Adipose tissue (tissue), 3 donors: ENCODE results near the gene RENBP. TPM values are rescaled to one million over a fixed set of nuclear protein-coding genes. Genes with fewer than 3 reads are reported as not detected.

Source experiments
- H3K27ac ChIP-seq: one replicate; pipeline ENCODE4 v1.5.1; 2013; ENCODE audit warnings: low read depth, low read length
- WGBS, 3 donors: extraction: QIAGEN DNeasy Blood & Tissue Kit; methylation state at CpG; one replicate each; pipeline ENCODE4 v1.1.7; 2013; 5-methylcytosine and 5-hydroxymethylcytosine counted together
- polyA plus RNA-seq, 3 donors: library from polyadenylated mRNA; stranded (reverse); fragments of 200-250 nt; gene quantifications; one replicate each; pipeline ENCODE4 v1.2.3, GENCODE V29; 2013
- donor health status: healthy with polysubstance abuse.
- donor health status: Bipolar disorder and iron deficiency.
- donor health status: healthy.

Gene RENBP
- polyA plus RNA-seq, 3 donors: 2.9 to 19.3 (median 18.4) TPM

DNA sequence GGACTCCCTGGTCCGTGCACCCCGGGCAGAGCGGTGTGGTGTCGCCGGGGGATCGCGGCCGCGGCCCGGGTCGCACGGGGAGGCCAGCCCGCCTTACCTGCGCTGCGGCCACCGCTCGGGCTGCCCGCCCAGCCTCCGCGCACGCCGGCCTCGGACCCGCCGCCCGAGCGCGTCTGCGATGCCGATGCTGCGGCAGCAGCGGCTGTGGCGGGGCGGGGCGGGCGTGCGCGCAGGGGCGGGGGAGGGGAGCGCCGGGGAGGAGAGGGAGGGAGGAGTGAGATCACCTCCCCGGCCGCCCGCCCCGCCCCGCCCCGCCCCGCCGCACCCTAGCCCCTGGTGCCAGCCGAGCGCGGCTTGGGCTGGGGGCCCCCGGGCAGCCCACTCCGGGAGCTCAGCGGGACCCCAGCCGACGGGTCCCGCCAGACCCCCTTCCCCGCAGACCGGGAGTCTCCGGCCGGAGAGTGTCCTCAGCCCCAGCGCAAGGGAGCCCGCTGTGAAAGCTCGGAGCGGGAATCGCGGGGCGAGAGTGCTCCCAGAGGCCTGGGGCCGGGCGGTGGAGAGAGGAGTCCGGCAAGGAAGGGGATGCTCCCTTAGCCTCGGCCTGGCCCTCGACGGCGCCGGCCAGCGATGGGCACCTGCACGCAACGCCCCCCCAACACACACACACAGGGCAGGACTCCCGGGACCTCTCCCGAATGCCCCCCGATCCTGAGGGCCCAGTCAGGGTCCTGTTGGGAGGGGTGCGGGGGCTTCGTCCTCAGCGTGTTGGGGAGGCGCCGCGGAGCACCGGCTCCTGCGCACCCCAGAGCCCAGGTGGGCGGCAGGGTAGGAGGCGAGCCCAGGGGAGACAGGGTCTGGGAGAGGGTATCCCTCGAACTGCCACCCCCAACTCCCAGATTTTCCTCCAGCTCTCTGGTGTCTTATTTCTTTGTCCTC, 58.2 kb downstream of the RENBP start, which contains the start of gene L1CAM:
L1CAM (minus strand) TSS at position 206 of the 936 bp plus-strand sequence. CDS start 10,337 bp downstream, outside the sequence.
- no peak within 1 kb of the TSS for H3K27ac ChIP-seq
- 6 to 23% (median 6%) methylated on average over 16 to 57 of the region's 94 CpGs for WGBS, 3 donors

Other genes starting within 250 kb of the RENBP start
- gene BCAP31, start 220.3 kb downstream of the RENBP start, polyA plus RNA-seq: 100 to 1,000 TPM; 151 to 640 (median 216) TPM
- 10 to 100 TPM in 1 of 3 donors, 1 to 10 TPM in 2; 7.5 to 29.9 (median 9.6) TPM for gene ABCD1, start 219.8 kb downstream of the RENBP start, polyA plus RNA-seq
- 1 to 10 TPM; 3.4 to 9.1 (median 8.3) TPM for gene PLXNB3, start 180.4 kb downstream of the RENBP start, polyA plus RNA-seq
- gene SRPK3, start 163.6 kb downstream of the RENBP start, polyA plus RNA-seq: under 1 TPM; 0.23 to 0.67 (median 0.30) TPM
- gene IDH3G, start 150.3 kb downstream of the RENBP start, polyA plus RNA-seq: 10 to 100 TPM; 34.9 to 81.0 (median 51.6) TPM
- 100 to 1,000 TPM; 283 to 679 (median 378) TPM for gene SSR4, start 150.0 kb downstream of the RENBP start, polyA plus RNA-seq
- gene PDZD4, start 114.1 kb downstream of the RENBP start, polyA plus RNA-seq: 1 to 10 TPM; 1.5 to 2.7 (median 2.1) TPM
- 1 to 10 TPM; 1.3 to 1.8 (median 1.5) TPM for gene L1CAM, start 58.5 kb downstream of the RENBP start, polyA plus RNA-seq
- 1 to 10 TPM; 1.3 to 7.1 (median 5.9) TPM for gene AVPR2, start 40.0 kb downstream of the RENBP start, polyA plus RNA-seq
- 100 to 1,000 TPM in 1 of 3 donors, 10 to 100 TPM in 1, 1 to 10 TPM in 1; 9.9 to 106 (median 43.6) TPM for gene ARHGAP4, start 18.4 kb downstream of the RENBP start, polyA plus RNA-seq
- 100 to 1,000 TPM in 1 of 3 donors, 10 to 100 TPM in 2; 68.6 to 169 (median 98.6) TPM for gene NAA10, start 9.6 kb downstream of the RENBP start, polyA plus RNA-seq
- gene HCFC1, start 27.2 kb upstream of the RENBP start, polyA plus RNA-seq: 10 to 100 TPM in 2 of 3 donors, 1 to 10 TPM in 1; 9.5 to 20.2 (median 13.7) TPM
- gene TMEM187, start 28.1 kb upstream of the RENBP start, polyA plus RNA-seq: 10 to 100 TPM in 1 of 3 donors, 1 to 10 TPM in 2; 3.3 to 14.3 (median 5.8) TPM
- 10 to 100 TPM; 53.8 to 92.1 (median 68.1) TPM for gene IRAK1, start 75.3 kb upstream of the RENBP start, polyA plus RNA-seq
- gene MECP2, start 153.1 kb upstream of the RENBP start, polyA plus RNA-seq: 10 to 100 TPM in 2 of 3 donors, 1 to 10 TPM in 1; 7.6 to 15.5 (median 13.3) TPM
- not detected for gene OPN1LW, start 199.6 kb upstream of the RENBP start, polyA plus RNA-seq
- not detected for gene OPN1MW, start 238.0 kb upstream of the RENBP start, polyA plus RNA-seq